GM12801 (cell line): ENCODE data around the gene QSOX2.

ENCODE experiments used
- CTCF ChIP-seq: IDR thresholded peaks from one replicate; pipeline ENCODE4 v1.5.1; 2011; ENCODE audit warnings: control low read depth; ENCODE audit not compliant: insufficient read length; ENCODE audit errors: extremely low read depth

The QSOX2 gene

GRCh38 chr9:136213733-136214132 lies 31.9 kb downstream of the QSOX2 start:
- TF ChIP-seq CTCF = no peak

- TF ChIP-seq CTCF = no peak
These were observed 33.2 kb downstream of the QSOX2 start for GRCh38 chr9:136212345-136212950.

- no peak for TF ChIP-seq CTCF
These were observed 33.9 kb downstream of the QSOX2 start for GRCh38 chr9:136211441-136212344.

GRCh38 chr9:136211006-136211405 lies 34.6 kb downstream of the QSOX2 start:
- TF ChIP-seq CTCF = no peak

GRCh38 chr9:136210276-136210675 lies 35.3 kb downstream of the QSOX2 start:
- no peak for TF ChIP-seq CTCF

GRCh38 chr9:136209786-136210185 lies 35.8 kb downstream of the QSOX2 start:
- no peak for TF ChIP-seq CTCF

GRCh38 chr9:136209232-136209631 lies 36.4 kb downstream of the QSOX2 start:
- no peak for TF ChIP-seq CTCF
